HG03521 (cell line): Measurements from ENCODE around the gene BTBD9.
A peak's percentile ranks its signal among the peaks of the same experiment; 100 is the strongest.
"Not testable (repeated sequence)": the region's sequence is repeated elsewhere in the genome, so short reads cannot be mapped to it uniquely, and the experiment has no call there.

Experiments used
- ATAC-seq: cut with Tn5 transposase; IDR thresholded peaks from one replicate; pipeline ENCODE4 v1.9.1; 2021; ENCODE audit warnings: mild to moderate bottlenecking, moderate library complexity; ENCODE audit not compliant: unreplicated experiment

BTBD9 gene

GRCh38 chr6:38650207-38650752, 10.6 kb upstream of the BTBD9 start:
- ATAC-seq, result no peak

- ATAC-seq, result no peak
Observed at GRCh38 chr6:38649744-38650143, 10.0 kb upstream of the BTBD9 start.

GRCh38 chr6:38648629-38649028, 8.9 kb upstream of the BTBD9 start:
- no peak for ATAC-seq

GRCh38 chr6:38646166-38646878, 6.6 kb upstream of the BTBD9 start:
- no peak for ATAC-seq

GRCh38 chr6:38644951-38645350, 5.2 kb upstream of the BTBD9 start:
- ATAC-seq, result no peak

- ATAC-seq, result no peak
Observed at GRCh38 chr6:38640216-38640909, 634 bp upstream of the BTBD9 start.

GRCh38 chr6:38638941-38639497, 710 bp downstream of the BTBD9 start:
- peak; percentile 22 for ATAC-seq

GRCh38 chr6:38637756-38638155, 2.0 kb downstream of the BTBD9 start:
- ATAC-seq, result no peak

GRCh38 chr6:38636027-38636426, 3.7 kb downstream of the BTBD9 start:
- no peak for ATAC-seq

- ATAC-seq, result no peak
Observed at GRCh38 chr6:38634518-38634917, 5.2 kb downstream of the BTBD9 start.

GRCh38 chr6:38632490-38632889, 7.2 kb downstream of the BTBD9 start:
- ATAC-seq, result no peak

- ATAC-seq, result no peak
Observed at GRCh38 chr6:38631186-38631783, 8.4 kb downstream of the BTBD9 start.

GRCh38 chr6:38625217-38625616, 14.5 kb downstream of the BTBD9 start:
- no peak for ATAC-seq

GRCh38 chr6:38619342-38619741, 20.4 kb downstream of the BTBD9 start:
- ATAC-seq, result not testable (repeated sequence)

- not testable (repeated sequence) for ATAC-seq
Observed at GRCh38 chr6:38618301-38618700, 21.4 kb downstream of the BTBD9 start.

- ATAC-seq, result no peak
Observed at GRCh38 chr6:38617856-38618255, 21.9 kb downstream of the BTBD9 start.

GRCh38 chr6:38612143-38612965, 27.4 kb downstream of the BTBD9 start:
- no peak for ATAC-seq

- ATAC-seq, result no peak
Observed at GRCh38 chr6:38610050-38610625, 29.6 kb downstream of the BTBD9 start.

- ATAC-seq, result no peak
Observed at GRCh38 chr6:38604700-38605099, 35.0 kb downstream of the BTBD9 start.

- ATAC-seq, result no peak
Observed at GRCh38 chr6:38603966-38604365, 35.8 kb downstream of the BTBD9 start.
